Umbilical cord (tissue), 2 donors: Measurements from ENCODE around the gene SLC13A4. TPM values are rescaled to one million over a fixed set of nuclear protein-coding genes. Genes with fewer than 3 reads are reported as not detected.
"Not testable (repeated sequence)": the region's sequence is repeated elsewhere in the genome, so short reads cannot be mapped to it uniquely, and the experiment has no call there.

Experiments
- DNase-seq: peaks from one replicate; pipeline ENCODE4 v3.0.0-alpha.2; 2015; ENCODE audit warnings: low spot score
- total RNA-seq: library from RNA; depleted of rRNA; stranded (reverse); fragments of >200 nt; gene quantifications from one replicate; pipeline ENCODE4 v1.2.3, GENCODE V29; 2014; ENCODE audit warnings: low replicate concordance; ENCODE audit not compliant: insufficient read depth

SLC13A4 gene
- total RNA-seq, 1 donor from 2014 or later, result 6.5 TPM

GRCh38 chr7:135748770-135749169 is 20.8 kb upstream of the SLC13A4 start, which contains the start of gene FAM180A:
Gene FAM180A, minus strand, starts transcription at chr7:135748813. Its CDS starts 233 bp downstream, at chr7:135748580.
- peak; percentile 69 for DNase-seq

DNA sequence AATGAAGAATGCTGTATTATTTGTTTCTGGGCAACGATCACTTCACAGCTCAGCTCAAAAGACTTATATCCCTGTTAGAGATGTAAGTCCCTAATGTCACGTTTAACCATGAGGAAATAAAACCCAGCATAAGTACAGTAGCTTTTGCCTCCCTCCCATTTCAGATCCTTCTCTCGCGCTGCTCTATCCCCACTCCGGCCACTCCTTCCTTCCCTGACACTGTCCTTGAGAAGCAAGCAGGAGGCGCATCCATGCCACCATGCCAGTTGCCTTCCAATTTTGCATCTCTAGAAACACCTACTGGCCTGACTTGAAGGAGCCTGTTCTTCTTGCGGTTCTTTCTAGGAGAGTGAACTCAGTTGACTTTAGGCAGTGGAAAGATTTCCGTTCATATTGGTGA is 19.4 kb upstream of the SLC13A4 start:
- DNase-seq, result no peak

- peak; percentile 46 for DNase-seq
Observed at GRCh38 chr7:135745703-135746312, 17.8 kb upstream of the SLC13A4 start.

GRCh38 chr7:135744938-135745702 is 17.1 kb upstream of the SLC13A4 start:
- no peak for DNase-seq

GRCh38 chr7:135743907-135744731 is 16.1 kb upstream of the SLC13A4 start:
- DNase-seq, result peak; percentile 40

DNA sequence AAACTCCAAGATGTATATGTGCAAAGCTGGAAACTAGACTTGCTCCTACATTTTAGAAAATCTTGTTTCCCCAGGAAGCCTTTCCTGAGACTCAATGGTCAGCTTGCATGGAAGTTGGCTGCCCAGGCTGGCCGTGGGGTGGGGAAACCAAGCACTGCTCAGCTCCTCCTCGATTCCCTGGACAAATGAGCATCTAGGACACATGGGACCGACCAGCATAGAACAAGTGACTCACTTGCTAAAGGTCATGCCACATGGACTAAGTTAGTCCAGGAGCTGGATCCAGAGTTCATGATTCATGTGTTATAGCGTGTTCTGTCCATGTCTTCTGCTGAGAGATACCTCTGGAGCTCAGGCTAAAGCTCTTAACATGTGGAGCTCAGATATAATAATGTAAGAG is 14.4 kb upstream of the SLC13A4 start:
- DNase-seq, result no peak

DNA sequence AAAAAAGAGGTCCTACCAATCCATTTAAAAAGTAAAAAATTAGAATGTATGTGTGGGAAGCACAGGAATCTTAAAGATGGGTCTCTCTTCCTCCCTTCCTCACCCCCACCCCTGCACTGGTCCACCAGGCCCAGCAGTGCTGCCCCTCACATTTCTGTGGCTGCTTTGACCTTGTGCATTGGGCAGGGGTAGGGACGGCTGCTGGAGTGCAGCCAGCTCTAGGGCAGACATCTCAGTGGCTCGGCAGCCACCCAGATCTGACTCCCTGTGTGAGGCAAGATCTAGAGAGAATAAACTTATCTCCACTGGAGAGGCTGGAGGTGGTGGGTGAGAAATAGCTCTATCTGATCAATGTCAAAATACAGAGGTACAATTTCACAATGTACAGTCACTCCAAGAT is 13.9 kb upstream of the SLC13A4 start:
- DNase-seq, result no peak

- no peak for DNase-seq
Observed at GRCh38 chr7:135740889-135741288, 12.9 kb upstream of the SLC13A4 start.

- DNase-seq, result not testable (repeated sequence)
Observed at GRCh38 chr7:135737306-135737647, 9.3 kb upstream of the SLC13A4 start.

- no peak for DNase-seq
Observed at GRCh38 chr7:135736586-135737305, 8.8 kb upstream of the SLC13A4 start.

GRCh38 chr7:135734343-135734689 is 6.3 kb upstream of the SLC13A4 start:
- no peak for DNase-seq

DNA sequence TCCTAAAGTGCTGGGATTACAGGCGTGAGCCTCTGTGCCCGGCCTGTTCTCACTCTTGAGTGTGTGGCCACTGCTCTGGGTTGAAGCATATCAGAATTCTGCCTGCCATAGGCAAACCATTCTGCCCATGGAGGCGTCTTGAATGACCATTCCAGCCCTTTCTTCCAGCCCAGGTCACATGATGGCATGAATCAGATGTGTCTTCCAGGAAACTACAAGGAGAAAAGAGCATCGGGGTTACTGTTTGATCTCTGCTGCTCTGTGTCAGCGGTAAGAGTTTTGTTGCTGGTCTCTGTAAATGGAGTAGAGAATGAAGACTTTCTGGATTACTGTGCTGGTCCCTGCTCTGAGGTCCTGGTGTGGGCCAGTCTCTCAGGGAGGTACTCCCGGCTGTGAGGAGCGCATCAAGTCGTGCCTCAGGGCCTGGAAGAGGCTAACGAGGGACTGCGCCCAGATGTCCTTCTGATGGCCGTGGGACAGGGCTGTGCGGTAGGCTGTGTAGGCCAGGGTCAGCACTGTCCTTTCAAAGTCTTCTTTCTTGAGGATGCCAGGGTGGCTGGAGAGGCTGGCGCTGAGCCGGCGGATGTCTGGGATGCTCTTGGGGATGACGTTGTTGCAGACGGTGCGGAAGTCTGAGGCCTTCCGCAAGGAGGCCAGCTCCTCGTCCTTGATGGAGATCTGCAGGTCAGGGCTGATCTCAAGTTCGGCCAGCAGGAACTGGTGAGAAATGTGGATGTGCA is 5.8 kb upstream of the SLC13A4 start:
- DNase-seq, result no peak

GRCh38 chr7:135731131-135731530 is 3.1 kb upstream of the SLC13A4 start:
- DNase-seq, result no peak

DNA sequence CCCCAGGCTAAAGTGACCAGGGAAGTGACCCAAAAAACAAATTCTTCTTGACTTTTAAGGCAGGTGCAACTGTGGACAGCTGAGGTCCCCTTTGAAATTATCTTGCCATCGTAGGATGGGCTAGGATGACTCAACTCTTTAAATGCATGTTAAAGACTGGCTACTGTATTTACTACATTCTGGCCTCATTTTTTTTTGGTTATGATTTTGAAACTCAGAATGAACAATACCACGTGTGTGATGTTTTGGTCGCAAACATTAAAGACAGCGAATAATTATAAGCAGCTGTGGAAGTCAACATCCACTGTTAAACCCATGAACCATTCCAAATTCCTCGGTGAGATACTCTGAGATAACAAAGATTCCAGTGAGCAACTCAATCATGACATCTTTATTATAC is 1.2 kb upstream of the SLC13A4 start:
- no peak for DNase-seq

- DNase-seq, result no peak
Observed at GRCh38 chr7:135726911-135727673, 894 bp downstream of the SLC13A4 start.

DNA sequence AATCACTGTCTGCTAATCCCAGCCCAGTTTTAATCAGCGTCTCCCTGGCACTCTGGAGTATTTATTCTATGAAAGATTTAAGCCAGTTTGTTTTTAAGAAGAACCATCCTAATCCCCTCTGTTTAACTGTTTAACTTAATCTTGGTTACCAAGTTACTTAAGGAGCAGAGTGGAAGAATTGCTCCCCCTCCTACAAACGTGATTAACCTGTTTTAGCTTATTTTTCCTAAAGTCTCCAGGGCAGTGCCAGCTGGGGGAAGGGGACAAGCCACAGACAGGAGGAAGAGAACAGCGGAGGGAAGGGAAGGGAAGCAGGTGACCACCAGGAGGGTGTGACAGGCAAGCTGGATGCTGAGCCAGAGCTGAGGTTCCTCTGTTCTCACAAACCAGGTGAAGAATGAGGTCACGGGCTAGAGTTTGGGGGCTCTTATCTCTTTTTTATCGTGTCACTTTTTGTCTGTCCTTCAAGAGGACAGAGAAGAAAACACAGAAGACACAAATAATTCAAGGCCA is 1.7 kb downstream of the SLC13A4 start:
- DNase-seq, result no peak

- peak; percentile 52 for DNase-seq
Observed at GRCh38 chr7:135723411-135723810, 4.6 kb downstream of the SLC13A4 start.

DNA sequence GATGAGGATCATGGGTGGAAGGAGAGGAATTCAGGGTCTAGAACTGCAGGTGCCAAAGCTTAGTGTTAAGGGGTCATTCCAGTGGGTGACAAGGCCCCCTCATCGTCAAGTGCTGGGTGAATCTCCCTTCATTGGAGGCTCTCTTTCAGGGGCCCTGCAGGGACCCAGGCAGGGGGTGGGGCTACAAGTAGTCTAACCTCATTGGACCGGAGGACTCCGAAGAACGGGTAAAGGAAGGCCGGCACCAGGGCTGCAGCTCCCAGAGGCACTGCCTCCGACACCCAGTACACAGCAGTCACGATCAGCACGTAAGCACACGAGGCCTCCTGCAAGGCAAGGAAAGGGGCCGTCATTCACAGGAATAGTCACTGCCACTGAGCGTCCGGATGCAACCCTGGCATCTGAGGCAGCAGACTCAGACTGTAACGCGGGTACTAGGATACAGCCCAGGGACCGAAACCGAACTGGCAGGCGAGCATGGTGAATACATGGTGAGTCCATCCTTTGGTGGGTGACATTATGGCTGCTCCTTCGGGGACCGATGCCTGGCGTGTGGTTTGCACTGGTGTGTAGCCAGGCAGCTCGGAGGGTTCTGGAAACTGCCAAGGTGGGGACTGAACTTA is 6.7 kb downstream of the SLC13A4 start:
- DNase-seq, result no peak

- DNase-seq, result no peak
Observed at GRCh38 chr7:135719688-135720087, 8.3 kb downstream of the SLC13A4 start.
